GM18502 (cell line): ENCODE measurements around the gene NTNG1.

Experiments
- ATAC-seq: cut with Tn5 transposase; IDR thresholded peaks from one replicate; pipeline ENCODE4 v1.9.1; 2021; ENCODE audit warnings: mild to moderate bottlenecking; ENCODE audit not compliant: unreplicated experiment, poor library complexity

Gene NTNG1

DNA sequence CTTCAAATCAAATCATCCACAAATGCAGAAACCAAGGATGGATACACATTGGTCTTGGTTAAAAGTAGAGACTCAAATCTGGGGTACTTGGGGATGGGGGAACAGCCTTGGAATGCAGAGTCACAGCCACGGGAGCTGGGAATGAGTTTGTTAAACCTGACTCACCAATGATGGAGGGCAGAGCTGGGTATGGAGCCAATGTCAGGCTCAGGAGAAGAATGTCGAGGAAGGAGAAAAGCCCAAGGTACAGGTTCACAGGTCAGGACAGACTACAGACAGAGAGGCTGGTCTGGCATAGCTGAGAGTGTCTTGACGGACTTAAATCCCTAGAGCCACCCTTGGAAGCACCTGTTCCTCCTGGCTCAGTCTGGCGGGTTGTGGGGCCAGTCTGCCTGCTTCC lies 237.6 kb downstream of the NTNG1 start:
- ATAC-seq, result no peak

GRCh38 chr1:107378866-107379265 lies 238.0 kb downstream of the NTNG1 start:
- no peak for ATAC-seq

DNA sequence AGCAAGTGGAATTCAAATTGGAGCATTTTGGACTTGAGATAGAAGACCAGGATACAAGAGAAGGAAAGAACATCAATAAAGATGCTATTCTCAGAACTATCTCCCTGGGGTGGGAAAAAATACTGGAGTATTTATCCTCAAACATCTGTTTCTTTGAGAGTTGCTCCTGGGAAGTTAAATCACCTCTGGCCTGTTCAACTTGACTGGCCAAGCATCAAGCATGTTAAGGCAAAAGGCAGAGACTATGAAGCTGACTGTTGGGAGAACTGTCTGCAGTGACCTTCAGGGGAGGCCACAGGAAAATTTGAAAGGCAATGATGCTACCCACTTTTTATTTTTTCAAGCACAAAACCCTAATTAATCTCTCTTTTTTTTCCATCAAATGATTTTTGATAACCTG lies 239.0 kb downstream of the NTNG1 start:
- ATAC-seq, result no peak

GRCh38 chr1:107389410-107390396 lies 248.9 kb downstream of the NTNG1 start:
- ATAC-seq, result peak; percentile 88

DNA sequence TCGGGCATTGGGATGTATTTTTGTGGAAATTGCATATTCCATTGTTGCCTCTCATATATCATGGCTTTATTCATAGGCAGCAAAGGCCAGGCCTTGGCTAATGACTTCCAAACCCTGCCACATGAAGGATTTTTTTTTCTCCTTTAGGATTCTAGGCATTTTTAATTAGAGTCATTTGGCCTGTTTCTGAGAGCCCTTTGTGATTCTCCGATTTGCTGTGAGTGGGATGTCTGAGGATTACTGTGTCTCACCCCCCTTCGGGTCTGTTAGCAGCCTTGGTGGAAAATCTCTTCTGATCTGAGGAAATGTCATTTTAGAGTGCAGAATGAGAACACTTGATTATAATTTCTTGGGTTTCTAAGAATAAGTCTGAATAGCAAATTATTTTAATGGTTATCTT lies 253.5 kb downstream of the NTNG1 start:
- ATAC-seq, result no peak

- ATAC-seq, result no peak
These were observed 260.9 kb downstream of the NTNG1 start for GRCh38 chr1:107401704-107402103.

- ATAC-seq, result no peak
These were observed 263.9 kb downstream of the NTNG1 start for GRCh38 chr1:107404756-107405155.

DNA sequence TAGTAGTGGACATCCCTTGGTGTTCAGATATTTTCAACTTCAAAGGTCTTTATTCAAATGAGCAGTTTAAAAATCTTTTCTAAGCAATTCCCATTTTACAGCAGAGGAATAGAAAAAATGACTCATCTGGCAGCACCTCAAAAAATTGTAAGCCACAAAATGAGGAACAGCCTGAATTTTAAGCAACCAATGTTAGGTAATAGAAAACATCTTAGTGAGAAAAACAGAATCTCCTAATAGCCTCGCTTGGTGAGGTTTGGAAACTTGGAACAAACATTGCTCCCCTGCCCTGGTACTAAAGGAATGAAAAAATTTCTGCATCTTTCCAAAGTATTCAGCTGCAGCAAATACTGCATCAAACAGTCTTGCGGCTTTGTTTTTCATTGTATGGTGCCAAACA lies 264.4 kb downstream of the NTNG1 start:
- no peak for ATAC-seq

- no peak for ATAC-seq
These were observed 266.2 kb downstream of the NTNG1 start for GRCh38 chr1:107407011-107407410.

GRCh38 chr1:107413546-107413945 lies 272.7 kb downstream of the NTNG1 start:
- ATAC-seq, result no peak

DNA sequence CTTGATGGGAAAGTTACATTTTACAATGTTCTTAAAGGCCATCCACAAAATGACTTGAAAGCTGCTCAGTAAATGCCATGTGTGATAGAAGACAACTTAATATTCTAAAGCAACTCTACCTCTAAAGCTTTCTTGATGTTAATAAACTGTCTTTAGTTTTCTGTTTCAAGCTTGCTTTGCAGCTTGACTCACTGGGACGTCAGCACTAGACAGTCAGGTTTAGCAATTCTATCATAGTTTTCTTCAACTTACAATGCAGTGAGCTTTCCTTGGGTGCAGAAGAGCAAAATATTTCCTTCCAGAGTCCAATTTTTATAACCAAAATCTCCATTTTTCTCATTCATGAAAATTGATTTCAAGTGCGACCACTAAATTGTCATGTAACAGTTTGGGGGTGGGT lies 273.1 kb downstream of the NTNG1 start:
- ATAC-seq, result no peak

DNA sequence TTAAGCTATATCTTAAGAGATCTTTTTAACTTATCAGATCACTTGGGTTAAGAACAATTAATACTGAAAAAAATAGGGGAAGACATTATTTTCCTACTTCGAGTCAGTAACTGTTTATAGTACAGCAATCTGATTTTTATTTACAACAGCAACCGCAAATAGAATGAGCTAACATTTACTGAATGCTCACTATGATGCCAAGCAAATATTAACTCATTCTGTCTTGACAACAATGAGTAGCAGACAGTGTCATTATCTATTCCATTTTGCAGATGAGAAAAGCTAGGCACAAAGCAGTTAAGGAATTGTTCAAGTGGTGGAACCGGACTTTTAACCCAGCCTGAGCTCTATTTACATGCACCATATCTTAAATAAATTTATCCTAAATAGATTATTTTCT lies 273.7 kb downstream of the NTNG1 start:
- ATAC-seq, result no peak

DNA sequence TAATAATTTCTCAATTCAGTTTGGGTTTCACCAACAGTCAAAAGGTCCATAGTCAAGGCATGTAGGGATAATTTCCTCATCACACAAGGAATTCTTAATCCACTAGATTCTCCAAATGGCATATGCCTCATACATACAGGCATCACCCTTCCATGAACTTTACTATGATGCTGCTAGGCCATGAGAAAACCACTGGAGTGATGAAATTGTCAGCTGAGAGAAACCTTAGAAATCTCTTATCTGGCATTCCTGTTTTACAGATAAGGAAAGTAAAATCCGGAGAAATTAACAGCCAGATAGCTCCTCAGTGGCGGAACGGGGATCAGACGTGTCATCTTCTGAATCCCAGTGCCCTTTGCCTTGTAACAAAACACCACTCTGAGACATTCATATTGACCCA lies 274.4 kb downstream of the NTNG1 start:
- ATAC-seq, result no peak

DNA sequence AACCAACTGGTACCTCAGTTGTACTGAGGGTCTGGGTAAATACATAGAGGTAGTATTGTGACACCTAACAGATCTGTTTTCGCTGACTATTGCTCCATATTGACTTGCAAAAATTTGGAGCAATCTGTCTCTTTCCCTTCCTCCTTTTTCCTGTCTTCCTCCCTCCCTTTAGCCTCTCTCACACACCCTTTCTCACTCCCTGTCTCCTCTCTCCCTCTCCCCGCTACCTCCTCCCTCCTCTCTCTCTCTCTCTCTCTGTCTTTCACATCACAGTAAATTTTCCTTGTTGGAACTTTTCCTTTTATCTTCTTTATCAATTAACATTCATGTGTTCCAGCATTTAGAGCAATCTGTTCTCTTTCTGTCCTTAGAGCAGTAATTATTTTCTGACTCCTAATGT lies 278.2 kb downstream of the NTNG1 start:
- ATAC-seq, result no peak

DNA sequence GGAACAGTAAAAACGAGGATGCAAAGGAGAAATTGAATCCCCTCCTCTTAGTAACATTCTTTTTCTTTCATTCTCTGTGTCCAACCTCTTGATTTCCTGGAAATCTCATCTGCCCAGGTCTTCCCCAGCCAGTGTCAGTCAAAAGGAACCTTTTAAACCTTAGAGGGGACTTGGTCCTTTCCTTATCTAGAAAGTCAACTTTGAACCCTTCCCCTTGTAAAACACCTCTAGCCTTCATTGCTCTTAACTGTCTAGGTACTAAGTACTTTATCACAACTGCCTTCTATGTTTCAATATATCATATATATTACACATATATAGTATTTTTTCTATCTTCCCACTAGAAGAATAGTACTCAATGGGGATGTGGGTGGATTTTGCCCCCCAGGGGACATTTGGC lies 282.1 kb downstream of the NTNG1 start:
- ATAC-seq, result no peak

DNA sequence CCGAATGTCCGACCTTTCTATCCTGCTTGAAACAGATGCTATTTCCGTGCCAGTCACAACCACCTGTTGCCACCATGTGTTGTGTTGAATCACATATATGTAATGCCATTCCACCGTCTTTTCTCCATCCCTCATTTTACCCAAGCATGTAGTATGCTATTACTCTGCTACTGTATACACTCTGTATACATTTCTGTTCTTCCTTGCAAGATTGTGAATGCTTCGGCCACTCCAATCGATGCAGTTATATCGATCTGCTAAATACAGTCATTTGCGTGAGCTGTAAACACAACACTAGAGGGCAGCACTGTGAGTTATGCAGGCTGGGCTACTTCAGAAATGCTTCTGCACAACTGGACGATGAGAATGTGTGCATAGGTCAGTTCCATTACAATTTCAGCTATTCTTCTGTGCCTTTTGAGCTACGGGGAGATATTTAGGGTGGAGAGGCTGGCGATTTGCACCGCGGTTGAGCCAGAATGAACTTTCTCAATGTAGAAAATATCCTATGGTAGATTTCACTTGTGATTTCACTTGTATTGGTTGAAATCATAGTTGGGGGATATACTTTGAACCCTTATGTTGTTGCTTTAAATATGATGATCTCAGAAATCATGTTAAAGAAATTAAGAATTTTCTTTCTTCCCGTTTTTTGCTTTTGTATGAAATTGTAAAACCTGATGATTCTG lies 289.8 kb downstream of the NTNG1 start:
- peak; percentile 80 for ATAC-seq

DNA sequence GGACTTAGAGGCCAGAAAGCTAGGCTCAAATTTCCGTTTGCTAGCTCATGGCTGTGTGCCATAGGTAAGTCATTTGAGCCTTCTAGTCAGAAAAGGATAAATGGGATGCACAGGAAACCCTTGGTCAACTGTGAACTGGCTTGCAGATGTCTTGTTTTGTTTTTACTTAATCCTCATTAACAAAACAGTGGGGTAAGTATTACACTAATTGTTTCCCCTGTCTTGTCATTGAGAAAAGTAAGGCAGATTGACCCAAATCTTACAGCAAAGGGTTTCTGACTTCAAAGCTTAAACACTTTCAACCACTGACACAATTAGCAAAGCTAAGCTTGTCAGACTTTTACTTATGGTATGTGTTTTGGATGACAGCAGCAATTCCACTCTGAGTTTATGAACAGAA lies 291.3 kb downstream of the NTNG1 start:
- ATAC-seq, result no peak

DNA sequence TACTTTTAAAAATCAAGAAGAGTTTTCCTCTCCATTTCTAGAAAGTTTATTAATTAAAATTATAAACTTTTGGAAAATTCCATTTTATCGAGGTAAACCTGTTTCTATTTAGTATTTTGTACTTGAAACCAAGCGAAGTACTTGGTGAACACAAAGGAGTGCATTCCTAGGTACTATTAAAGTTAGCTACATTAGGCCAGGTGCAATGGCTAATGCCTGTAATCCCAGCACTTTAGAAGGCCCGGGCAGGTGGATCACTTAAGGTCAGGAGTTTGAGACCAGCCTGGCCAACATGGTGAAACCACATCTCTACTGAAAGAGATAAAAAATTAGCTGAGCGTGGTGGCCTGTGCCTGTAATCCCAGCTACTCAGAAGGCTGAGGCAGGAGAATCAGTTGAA lies 292.2 kb downstream of the NTNG1 start:
- ATAC-seq, result no peak

- ATAC-seq, result no peak
These were observed 293.0 kb downstream of the NTNG1 start for GRCh38 chr1:107433635-107434360.

GRCh38 chr1:107434361-107434693 lies 293.5 kb downstream of the NTNG1 start:
- ATAC-seq, result no peak
